GM18511 (cell line): ENCODE results near the gene LTBP1.

Experiments used
- ATAC-seq: cut with Tn5 transposase; IDR thresholded peaks from one replicate; pipeline ENCODE4 v1.9.1; 2021; ENCODE audit warnings: mild to moderate bottlenecking, moderate library complexity; ENCODE audit not compliant: unreplicated experiment

LTBP1 gene

GRCh38 chr2:33395655-33396249 lies 449.0 kb downstream of the LTBP1 start:
- ATAC-seq = no peak

GRCh38 chr2:33404321-33404720 lies 457.6 kb downstream of the LTBP1 start:
- no peak for ATAC-seq

- no peak for ATAC-seq
Measured at GRCh38 chr2:33406622-33407021, 459.9 kb downstream of the LTBP1 start.

- no peak for ATAC-seq
Measured at GRCh38 chr2:33408109-33408508, 461.4 kb downstream of the LTBP1 start.

GRCh38 chr2:33409417-33409955 lies 462.7 kb downstream of the LTBP1 start:
- no peak for ATAC-seq

- ATAC-seq = no peak
Measured at GRCh38 chr2:33411765-33412164, 465.0 kb downstream of the LTBP1 start.

GRCh38 chr2:33412920-33413319 lies 466.2 kb downstream of the LTBP1 start:
- ATAC-seq = no peak

GRCh38 chr2:33419581-33420200 lies 472.9 kb downstream of the LTBP1 start:
- ATAC-seq = no peak

GRCh38 chr2:33420726-33421125 lies 474.0 kb downstream of the LTBP1 start:
- no peak for ATAC-seq

- no peak for ATAC-seq
Measured at GRCh38 chr2:33421820-33422219, 475.1 kb downstream of the LTBP1 start.

- ATAC-seq = no peak
Measured at GRCh38 chr2:33425161-33425560, 478.4 kb downstream of the LTBP1 start.

GRCh38 chr2:33425586-33426031 lies 478.9 kb downstream of the LTBP1 start:
- no peak for ATAC-seq

GRCh38 chr2:33426666-33427231 lies 480.0 kb downstream of the LTBP1 start:
- no peak for ATAC-seq

GRCh38 chr2:33430077-33430476 lies 483.3 kb downstream of the LTBP1 start:
- ATAC-seq = no peak

- no peak for ATAC-seq
Measured at GRCh38 chr2:33430856-33431255, 484.1 kb downstream of the LTBP1 start.

- no peak for ATAC-seq
Measured at GRCh38 chr2:33432871-33433270, 486.1 kb downstream of the LTBP1 start.

- no peak for ATAC-seq
Measured at GRCh38 chr2:33433279-33434235, 486.8 kb downstream of the LTBP1 start.

GRCh38 chr2:33435518-33435917 lies 488.8 kb downstream of the LTBP1 start:
- ATAC-seq = no peak

- ATAC-seq = no peak
Measured at GRCh38 chr2:33436083-33436482, 489.3 kb downstream of the LTBP1 start.

GRCh38 chr2:33437297-33437696 lies 490.5 kb downstream of the LTBP1 start:
- no peak for ATAC-seq

- ATAC-seq = no peak
Measured at GRCh38 chr2:33437815-33438214, 491.1 kb downstream of the LTBP1 start.
